ENCODE results near the gene AICDA.
"Not testable (repeated sequence)": the region's sequence is repeated elsewhere in the genome, so short reads cannot be mapped to it uniquely, and the experiment has no call there.

Gene AICDA

DNA sequence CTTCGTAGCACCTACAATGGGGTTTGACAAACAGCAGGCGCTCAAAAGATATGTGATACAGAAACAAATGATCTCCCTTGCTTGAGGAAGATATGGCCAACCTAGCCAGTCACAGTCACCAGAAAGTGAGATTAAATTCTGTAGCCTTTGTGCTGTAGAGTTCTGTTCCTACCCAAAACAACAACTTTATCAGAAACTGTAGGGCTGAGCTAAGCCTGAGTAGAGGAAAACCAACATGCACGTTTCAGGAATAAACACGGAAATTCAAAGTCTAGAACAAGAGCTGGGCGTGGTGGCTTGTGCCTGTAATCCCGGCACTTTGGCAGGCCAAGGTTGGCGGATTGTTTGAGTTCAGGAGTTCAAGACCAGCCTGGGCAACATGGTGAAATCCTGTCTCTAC, 23.0 kb downstream of the AICDA start:
- no peak for TF ChIP-seq ZNF274 (IDR thresholded peaks at IDR 0.05; ENCODE audit: low read depth, low read length)
- H3K4me3 ChIP-seq (ENCODE audit: low read length): no peak overlapping the region

- H3K4me3 ChIP-seq (ENCODE audit: low read length): not testable (repeated sequence)
Measured at GRCh38 chr12:8584478-8584877, 28.2 kb downstream of the AICDA start.

DNA sequence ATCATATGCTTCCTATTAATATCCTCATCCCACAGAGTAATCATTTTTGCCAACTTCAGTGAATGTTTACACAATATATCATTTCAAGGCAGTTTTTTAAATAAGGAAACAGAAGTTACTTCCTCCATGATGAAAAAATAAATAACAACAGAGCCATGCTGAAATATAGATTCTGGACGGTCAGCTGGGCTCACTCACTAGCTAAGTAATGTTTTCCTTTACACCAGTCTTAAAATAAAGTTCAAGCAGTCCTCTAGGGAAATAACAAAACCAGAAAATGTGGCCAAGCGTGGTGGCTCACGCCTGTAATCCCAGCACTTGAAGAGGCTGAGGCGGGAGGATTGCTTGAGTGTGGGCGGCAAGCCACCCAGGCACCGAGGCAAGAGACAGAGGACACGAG, 28.7 kb downstream of the AICDA start:
- TF ChIP-seq ZNF274 (IDR thresholded peaks at IDR 0.05; ENCODE audit: low read depth, low read length): no peak
- no peak overlapping the region for H3K4me3 ChIP-seq (ENCODE audit: low read length)

DNA sequence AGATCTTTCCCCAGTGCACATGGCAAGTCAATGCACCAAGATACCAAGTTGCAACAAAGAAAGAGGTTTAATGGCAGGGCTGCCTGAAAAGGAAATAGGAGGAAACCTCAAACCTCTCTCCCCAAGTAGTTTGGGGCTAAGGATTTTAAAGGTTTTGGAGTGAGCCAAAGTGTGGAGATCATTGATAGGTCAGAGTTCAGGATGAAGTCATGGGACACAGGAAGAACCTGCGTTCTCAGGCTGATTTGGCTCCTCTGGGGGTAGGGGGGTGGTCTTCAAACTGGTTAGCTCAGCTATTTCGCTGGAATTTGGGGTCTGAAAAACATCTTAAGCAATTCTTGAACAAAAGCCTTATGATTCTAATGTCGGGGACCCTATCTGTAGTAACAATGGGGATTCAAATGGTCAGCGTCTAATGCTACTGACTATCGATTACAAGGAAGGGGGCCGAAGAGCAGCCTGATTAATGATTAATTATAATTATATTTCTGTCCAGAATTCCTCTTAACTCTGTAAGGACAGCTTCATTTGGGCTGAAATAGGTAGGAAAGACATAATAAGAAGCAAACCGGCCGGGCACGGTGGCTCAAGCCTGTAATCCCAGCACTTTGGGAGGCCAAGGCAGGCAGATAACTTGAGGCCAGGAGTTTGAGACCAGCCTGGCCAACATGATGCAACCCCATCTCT, 31.4 kb downstream of the AICDA start:
- H3K4me3 ChIP-seq (ENCODE audit: low read length): no peak overlapping the region
- TF ChIP-seq ZNF274 (IDR thresholded peaks at IDR 0.05; ENCODE audit: low read depth, low read length): no peak

DNA sequence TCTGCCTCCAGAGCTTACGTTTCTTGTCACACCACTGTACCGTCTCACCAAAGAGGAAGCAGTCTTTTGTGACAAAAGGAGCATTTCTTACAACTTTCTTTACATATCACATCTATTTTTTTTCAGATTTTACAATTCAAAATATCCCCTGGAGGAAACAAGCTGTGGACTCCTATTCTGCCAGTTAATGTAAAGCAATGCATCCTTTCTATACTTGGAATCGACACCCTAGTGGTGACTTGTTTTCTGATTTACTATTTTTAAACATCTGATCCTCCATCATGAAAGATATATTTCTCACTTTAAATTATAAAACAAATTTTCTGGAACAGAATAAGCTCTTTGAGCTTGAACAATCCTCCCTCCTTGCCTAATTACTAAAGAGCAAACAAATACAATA, 34.8 kb downstream of the AICDA start:
- TF ChIP-seq ZNF274 (IDR thresholded peaks at IDR 0.05; ENCODE audit: low read depth, low read length): no peak
- H3K4me3 ChIP-seq (ENCODE audit: low read length): no peak overlapping the region

GRCh38 chr12:8572507-8572906, 40.2 kb downstream of the AICDA start:
- no peak overlapping the region for H3K4me3 ChIP-seq (ENCODE audit: low read length)
- no peak for TF ChIP-seq ZNF274 (IDR thresholded peaks at IDR 0.05; ENCODE audit: low read depth, low read length)

GRCh38 chr12:8566525-8566924, 46.1 kb downstream of the AICDA start:
- no peak overlapping the region for H3K4me3 ChIP-seq (ENCODE audit: low read length)

DNA sequence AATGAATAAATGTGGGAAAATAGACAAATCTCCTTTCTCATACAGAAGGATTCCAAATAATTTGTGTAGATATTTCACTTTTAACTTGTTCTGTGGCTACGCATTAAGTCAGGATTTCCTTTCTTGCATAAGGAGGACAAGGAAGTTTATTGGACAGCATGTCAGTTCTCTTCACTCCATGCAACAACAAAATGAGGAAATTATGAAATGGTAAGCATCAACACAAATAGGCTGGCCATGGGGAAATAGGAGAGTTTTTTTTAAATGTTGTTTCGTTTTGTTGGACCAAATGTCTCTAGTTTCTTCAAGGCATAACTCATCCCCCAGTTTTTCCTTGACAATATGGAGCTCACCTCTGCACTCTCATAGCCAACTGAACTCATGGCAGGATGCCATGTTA, 46.6 kb downstream of the AICDA start:
- H3K4me3 ChIP-seq (ENCODE audit: low read length): not testable (repeated sequence)

More at GRCh38 chr12:8566525-8566924, 46.1 kb downstream of the AICDA start:
- no peak for TF ChIP-seq ZNF274 (IDR thresholded peaks at IDR 0.05; ENCODE audit: low read depth, low read length)

- no peak for TF ChIP-seq ZNF274 (IDR thresholded peaks at IDR 0.05; ENCODE audit: low read depth, low read length)
- no peak overlapping the region for H3K4me3 ChIP-seq (ENCODE audit: low read length)
Measured at GRCh38 chr12:8564656-8565055, 48.0 kb downstream of the AICDA start.

- no peak overlapping the region for H3K4me3 ChIP-seq (ENCODE audit: low read length)
- TF ChIP-seq ZNF274 (IDR thresholded peaks at IDR 0.05; ENCODE audit: low read depth, low read length): no peak
Measured at GRCh38 chr12:8563356-8563755, 49.3 kb downstream of the AICDA start.

DNA sequence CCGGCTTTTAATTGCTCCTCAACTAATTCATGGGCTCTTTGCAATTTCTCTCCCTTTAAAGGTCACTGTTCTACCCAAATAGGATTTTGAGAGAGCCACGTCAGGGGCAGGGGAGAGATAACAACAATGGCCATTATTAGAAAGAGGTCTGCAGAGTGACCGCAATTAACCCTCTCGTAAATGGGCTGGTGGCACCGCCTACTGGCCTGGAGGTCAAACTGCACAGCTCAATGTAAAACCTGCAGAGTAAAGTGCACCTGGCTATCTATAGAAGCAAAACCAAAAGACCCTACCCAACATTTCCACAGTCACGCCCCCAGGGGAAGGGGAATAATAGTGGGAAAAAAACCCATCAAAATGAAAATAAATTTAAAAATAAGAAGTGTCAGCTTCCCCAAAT, 50.3 kb downstream of the AICDA start:
- TF ChIP-seq ZNF274 (IDR thresholded peaks at IDR 0.05; ENCODE audit: low read depth, low read length): no peak
- H3K4me3 ChIP-seq (ENCODE audit: low read length): no peak overlapping the region

DNA sequence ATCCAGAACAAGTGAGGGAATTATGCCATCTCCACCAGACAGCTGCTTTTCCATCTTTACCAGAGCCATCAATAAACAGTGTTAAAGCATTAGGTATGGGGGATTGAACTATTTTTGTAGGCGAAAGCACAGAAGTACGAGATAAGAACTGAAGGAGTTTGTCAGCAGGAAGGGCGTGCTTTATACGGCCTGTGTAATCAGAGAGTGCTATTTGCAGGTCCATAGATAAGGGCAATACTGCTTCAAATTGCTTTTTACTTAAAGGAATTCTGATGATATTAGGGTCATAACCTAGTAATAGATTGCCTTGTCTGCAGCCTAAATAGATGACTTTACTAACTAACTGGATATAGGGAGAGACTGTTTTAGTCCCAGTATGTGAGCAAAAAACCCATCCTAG, 51.6 kb downstream of the AICDA start:
- no peak for TF ChIP-seq ZNF274 (IDR thresholded peaks at IDR 0.05; ENCODE audit: low read depth, low read length)
- H3K4me3 ChIP-seq (ENCODE audit: low read length): no peak overlapping the region

GRCh38 chr12:8559676-8560075, 53.0 kb downstream of the AICDA start:
- H3K4me3 ChIP-seq (ENCODE audit: low read length): no peak overlapping the region
- TF ChIP-seq ZNF274 (IDR thresholded peaks at IDR 0.05; ENCODE audit: low read depth, low read length): no peak

GRCh38 chr12:8556531-8557097, 56.0 kb downstream of the AICDA start:
- TF ChIP-seq ZNF274 (IDR thresholded peaks at IDR 0.05; ENCODE audit: low read depth, low read length): no peak
- H3K4me3 ChIP-seq (ENCODE audit: low read length): no peak overlapping the region

DNA sequence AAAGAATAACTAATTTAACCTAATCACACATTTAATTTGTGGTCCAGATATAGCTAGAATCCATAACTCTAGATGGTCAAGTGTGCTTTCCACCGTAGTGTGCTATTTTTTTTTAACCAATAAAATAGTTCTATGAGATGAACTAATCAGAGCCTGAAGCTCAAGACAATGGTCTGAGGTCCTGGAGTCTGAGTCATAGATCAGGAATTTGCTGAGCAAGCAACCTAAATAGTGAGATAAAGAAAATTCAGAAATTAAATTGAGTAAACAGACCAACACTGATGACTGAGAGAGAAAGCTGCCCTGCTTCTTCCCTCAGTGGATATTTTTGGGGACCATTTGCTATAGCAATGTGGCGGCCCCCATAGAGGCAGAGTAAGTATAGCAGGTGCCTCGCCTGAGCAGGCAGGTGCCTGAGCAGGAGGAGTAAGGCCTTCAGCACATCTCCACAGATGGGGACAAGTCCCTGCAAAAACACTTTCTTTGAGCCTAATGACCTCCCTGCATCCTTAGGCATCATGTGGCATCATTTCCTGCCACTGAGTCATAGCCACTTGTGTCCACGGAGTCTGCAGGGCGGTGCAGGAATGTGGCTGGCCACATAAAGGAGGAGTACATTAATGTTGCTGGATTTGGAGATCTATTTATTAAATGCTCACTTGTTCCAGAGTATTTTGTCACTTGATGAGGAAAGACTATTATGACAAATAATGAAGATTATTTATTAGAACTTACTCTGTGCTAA, 58.0 kb downstream of the AICDA start:
- H3K4me3 ChIP-seq (ENCODE audit: low read length): no peak overlapping the region
- TF ChIP-seq ZNF274 (IDR thresholded peaks at IDR 0.05; ENCODE audit: low read depth, low read length): no peak

All from GM08714 (cell line).